Endothelial cell of umbilical vein (primary cell): ENCODE results near the gene AACS. TPM values are rescaled to one million over a fixed set of nuclear protein-coding genes. Genes with fewer than 3 reads are reported as not detected.

Experiments used
- BruUV-seq: library from RNA; stranded (reverse); fragments of 400-500 nt; replicated peaks from 2 replicates; lab custom pipeline; 2021; lab: Mats Ljungman, UMichigan
- CTCF ChIA-PET: fragments of 300-600, 350-600 bp; sonication (Branson Sonifier 250); formaldehyde crosslinking; loops from one replicate; lab custom pipeline; 2021; ENCODE audit warnings: antibody characterized with exemption, inconsistent platforms; lab: Charles Lee
- POLR2A ChIA-PET: fragments of 300-600, 350-600 bp; sonication (Branson Sonifier 250); formaldehyde crosslinking; loops from one replicate; lab custom pipeline; 2021; ENCODE audit warnings: antibody characterized with exemption, inconsistent platforms; lab: Charles Lee
- DNase-seq: peaks from one replicate; pipeline ENCODE4 v3.0.0-alpha.2; 2011; ENCODE audit warnings: low read depth, low spot score
- FAIRE-seq: peaks from 2 replicates; lab custom pipeline; 2011; peaks lifted over from hg19 to GRCh38; lab: Jason Lieb, UNC
- H2AFZ ChIP-seq: 2 replicates; pipeline ENCODE4 v1.6.0; 2012; ENCODE audit warnings: low read depth, low read length, control low read depth, inconsistent platforms
- H3K27ac ChIP-seq: 2 replicates; pipeline ENCODE4 v1.5.1; 2011; ENCODE audit warnings: low read depth, mild to moderate bottlenecking, control low read depth, low read length, moderate library complexity; ENCODE audit not compliant: insufficient read depth
- H3K27me3 ChIP-seq, 2 experiments: 2 replicates each; pipeline versions ENCODE4 v1.6.0 to v1.6.1; 2011; ENCODE audit warnings: low read length in 2 of 2, mixed read lengths in 1 of 2; ENCODE audit not compliant: control insufficient read depth in 2 of 2, insufficient read depth in 2 of 2
- H3K36me3 ChIP-seq, 2 experiments: 2 replicates in 1 of 2; 3 replicates in 1 of 2; pipeline ENCODE4 v1.5.1; 2011; ENCODE audit warnings: low read length in 2 of 2, mild to moderate bottlenecking in 1 of 2, moderate library complexity in 1 of 2; ENCODE audit not compliant: control insufficient read depth in 2 of 2, insufficient read depth in 2 of 2; ENCODE audit errors: extremely low read depth in 1 of 2
- H3K4me1 ChIP-seq: 3 replicates; pipeline ENCODE4 v1.5.1; 2011; ENCODE audit warnings: mild to moderate bottlenecking, low read length; ENCODE audit not compliant: control insufficient read depth, insufficient read depth; ENCODE audit errors: extremely low read depth
- H3K4me2 ChIP-seq: 2 replicates; pipeline ENCODE4 v1.6.1; 2011; ENCODE audit warnings: low read length, control low read depth, mixed read lengths; ENCODE audit not compliant: insufficient read depth
- H3K4me3 ChIP-seq, 3 experiments: fragments of 200-600 bp in 1 of 3; sonication (generic), shearing (Covaris generic) in 1 of 3; replicated peaks in 1 of 3; 2 replicates each; pipeline ENCODE4 v1.5.1; 2011 to 2016; ENCODE audit warnings: control low read depth in 3 of 3, low read length in 3 of 3, mild to moderate bottlenecking in 2 of 3, inconsistent platforms in 1 of 3, low read depth in 1 of 3, moderate library complexity in 1 of 3; ENCODE audit not compliant: insufficient read depth in 1 of 3
- H3K79me2 ChIP-seq: 2 replicates; pipeline ENCODE4 v1.6.0; 2012; ENCODE audit warnings: low read length, inconsistent platforms; ENCODE audit not compliant: control insufficient read depth, insufficient read depth
- H3K9ac ChIP-seq: replicated peaks from 2 replicates; pipeline ENCODE3; 2011; ENCODE audit warnings: low read length, control low read depth; ENCODE audit not compliant: insufficient read depth; ENCODE audit errors: extremely low read depth
- H3K9me1 ChIP-seq: replicated peaks from 3 replicates; pipeline ENCODE4 v1.6.0; 2011; ENCODE audit warnings: mild to moderate bottlenecking, low read length; ENCODE audit not compliant: control insufficient read depth, insufficient read depth; ENCODE audit errors: extremely low read depth
- H3K9me3 ChIP-seq: replicated peaks from 2 replicates; pipeline ENCODE4 v1.5.1; 2012; ENCODE audit warnings: low read length, inconsistent platforms; ENCODE audit not compliant: control insufficient read depth, insufficient read depth
- H4K20me1 ChIP-seq: replicated peaks from 2 replicates; pipeline ENCODE3; 2011; ENCODE audit warnings: mild to moderate bottlenecking, low read length; ENCODE audit not compliant: control insufficient read depth, insufficient read depth; ENCODE audit errors: extremely low read depth
- EZH2 ChIP-seq: IDR thresholded peaks from 2 replicates; pipeline ENCODE4 v1.6.1; 2012; ENCODE audit warnings: borderline replicate concordance, low read depth, mild to moderate bottlenecking, moderate library complexity, low read length, inconsistent platforms; ENCODE audit not compliant: severe bottlenecking
- GATA2 ChIP-seq: IDR thresholded peaks from 2 replicates; pipeline ENCODE4 v1.7.0; 2011; ENCODE audit warnings: low read depth, mild to moderate bottlenecking, moderate library complexity, mixed read lengths, low read length; ENCODE audit not compliant: insufficient read length, insufficient read depth
- JUN ChIP-seq: IDR thresholded peaks from 2 replicates; pipeline ENCODE4 v1.6.1; 2011; ENCODE audit warnings: borderline replicate concordance, low read depth; ENCODE audit not compliant: insufficient read length, insufficient read depth
- POLR2AphosphoS5 ChIP-seq: IDR thresholded peaks from 2 replicates; pipeline ENCODE4 v1.6.1; 2012; ENCODE audit warnings: low read depth, mild to moderate bottlenecking, control low read depth, low read length, moderate library complexity; ENCODE audit not compliant: insufficient read depth
- dilution Hi-C: fragments of 300-500 bp; cut with MboI; formaldehyde crosslinking; loops from one replicate; pipeline ENCODE4 v1.15.0; 2019; ENCODE audit warnings: low sequenced_read_pairs; ENCODE audit not compliant: extremely low pct_ligation_motif_present
- intact Hi-C: fragments of 100-400 bp; cut with micrococcal nuclease; formaldehyde crosslinking; loops from one replicate; pipeline ENCODE4 v1.10.0; 2022
- polyA plus RNA-seq, 4 experiments: library from polyadenylated mRNA; depleted of rRNA in 3 of 4; stranded (reverse) in 3 of 4; unstranded in 1 of 4; fragments of >200 nt; gene quantifications; 2 replicates each; pipeline versions ENCODE4 v1.2.1 to v1.2.3, GENCODE V29; 2011 to 2012; ENCODE audit warnings: missing spikeins in 1 of 4
- total RNA-seq: library from RNA; stranded (reverse); gene quantifications from 2 replicates; pipeline ENCODE4 v1.2.3, GENCODE V29; 2021
- TF ChIP-seq, protein P1 (sequence below): IDR thresholded peaks from 2 replicates; pipeline ENCODE4 v1.6.1; 2011; ENCODE audit not compliant: insufficient read depth, insufficient read length
- TF ChIP-seq, protein P2 (sequence below), 2 donors: IDR thresholded peaks; 1 replicate in 1 of 2; 2 replicates in 1 of 2; pipeline ENCODE4 v1.5.1; 2011; ENCODE audit warnings: low read length in 2 of 2, mild to moderate bottlenecking in 2 of 2, moderate library complexity in 2 of 2, control low read depth in 1 of 2, inconsistent platforms in 1 of 2, low read depth in 1 of 2; ENCODE audit not compliant: insufficient read depth in 1 of 2; ENCODE audit errors: extremely low read depth in 1 of 2

AACS gene
- total and polyA plus RNA-seq, 2 donors (not counting 3 experiments of a cell fraction or from before 2014, with no cell fraction given) = 34.7 to 40.3 TPM

DNA sequence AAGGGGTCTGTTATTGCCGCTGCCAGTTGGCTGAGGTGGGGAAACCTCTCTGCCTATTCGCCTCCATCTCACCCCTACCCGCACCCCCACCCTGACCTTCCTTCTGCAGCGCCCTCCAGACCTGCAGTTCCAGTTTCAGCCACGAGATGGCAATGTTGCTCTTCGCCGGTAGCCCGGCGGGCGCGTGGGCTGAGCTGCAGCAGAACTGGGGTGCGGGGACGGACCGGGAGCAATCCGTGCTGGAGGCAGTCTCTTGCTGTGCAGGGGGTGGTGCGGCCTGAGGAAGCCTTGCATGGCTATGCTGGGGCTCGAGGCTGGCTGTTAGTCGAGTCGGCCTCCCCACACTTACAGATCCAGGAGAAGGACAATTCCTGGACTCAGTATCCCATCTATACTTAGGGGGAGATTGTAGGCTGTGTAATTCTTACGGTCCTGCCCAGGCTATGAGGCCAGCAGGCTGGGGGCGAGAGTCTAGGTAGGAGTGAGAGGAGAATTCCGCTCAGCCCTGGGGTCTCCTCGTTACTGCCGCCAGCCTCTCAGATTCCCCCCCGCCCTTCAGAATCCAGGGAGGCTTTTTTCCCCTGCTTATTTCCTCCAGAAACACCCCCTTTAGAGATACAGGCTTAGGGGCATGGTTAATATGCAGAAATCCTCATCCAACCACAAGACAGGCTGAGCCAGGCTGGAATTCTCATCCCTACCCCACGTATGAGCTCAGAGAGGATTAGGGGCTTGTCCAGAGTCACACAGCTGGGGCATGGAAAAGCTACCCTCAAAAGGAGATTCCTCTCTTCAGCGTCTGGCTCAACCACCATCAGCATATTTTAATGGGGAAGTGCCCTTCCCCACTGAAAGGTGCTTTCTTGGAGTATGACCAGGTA is 118.2 kb downstream of the AACS start:
- H3K4me1 ChIP-seq = no peaks in the 10 kb centered on the region
- DNase-seq = peak; percentile 66
- no peaks in the 10 kb centered on the region for H4K20me1 ChIP-seq
- H3K9me1 ChIP-seq = no peaks in the 10 kb centered on the region
- H3K9me3 ChIP-seq = no peaks in the 10 kb centered on the region
- no peaks in the 10 kb centered on the region for H3K79me2 ChIP-seq
- H3K4me3 ChIP-seq = no peak overlapping the region
- H3K27me3 ChIP-seq = peaks cover 33 to 38% of the 10 kb centered on the region in 2 experiments
- no peak overlapping the region for H3K27ac ChIP-seq
- BruUV-seq = no TSS peak
- H3K36me3 ChIP-seq = no peaks in the 10 kb centered on the region
- CTCF ChIA-PET = interaction anchor here (0.5 to 5.3 kb wide), 11 partner anchors 10 to 1165 kb away, joined by 3 to 128 read pairs (median 4); no protein-coding TSS in a partner anchor
- no peak overlapping the region for H3K9ac ChIP-seq
- POLR2A ChIA-PET = no interaction called here
- dilution Hi-C loops (no loop called here), intact Hi-C loops (loop anchor here (5.0 to 10.0 kb wide), 2 partner anchors 149 to 881 kb away; no protein-coding TSS in a partner anchor)
- H3K4me2 ChIP-seq = no peak overlapping the region
- peak; percentile 90 for FAIRE-seq
- TF ChIP-seq, protein P1, sequence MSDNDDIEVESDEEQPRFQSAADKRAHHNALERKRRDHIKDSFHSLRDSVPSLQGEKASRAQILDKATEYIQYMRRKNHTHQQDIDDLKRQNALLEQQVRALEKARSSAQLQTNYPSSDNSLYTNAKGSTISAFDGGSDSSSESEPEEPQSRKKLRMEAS = peak; percentile 14
- TF ChIP-seq GATA2 (no peak), JUN (no peak), POLR2AphosphoS5 (no peak), EZH2 (no peak)
- TF ChIP-seq, protein P2, sequence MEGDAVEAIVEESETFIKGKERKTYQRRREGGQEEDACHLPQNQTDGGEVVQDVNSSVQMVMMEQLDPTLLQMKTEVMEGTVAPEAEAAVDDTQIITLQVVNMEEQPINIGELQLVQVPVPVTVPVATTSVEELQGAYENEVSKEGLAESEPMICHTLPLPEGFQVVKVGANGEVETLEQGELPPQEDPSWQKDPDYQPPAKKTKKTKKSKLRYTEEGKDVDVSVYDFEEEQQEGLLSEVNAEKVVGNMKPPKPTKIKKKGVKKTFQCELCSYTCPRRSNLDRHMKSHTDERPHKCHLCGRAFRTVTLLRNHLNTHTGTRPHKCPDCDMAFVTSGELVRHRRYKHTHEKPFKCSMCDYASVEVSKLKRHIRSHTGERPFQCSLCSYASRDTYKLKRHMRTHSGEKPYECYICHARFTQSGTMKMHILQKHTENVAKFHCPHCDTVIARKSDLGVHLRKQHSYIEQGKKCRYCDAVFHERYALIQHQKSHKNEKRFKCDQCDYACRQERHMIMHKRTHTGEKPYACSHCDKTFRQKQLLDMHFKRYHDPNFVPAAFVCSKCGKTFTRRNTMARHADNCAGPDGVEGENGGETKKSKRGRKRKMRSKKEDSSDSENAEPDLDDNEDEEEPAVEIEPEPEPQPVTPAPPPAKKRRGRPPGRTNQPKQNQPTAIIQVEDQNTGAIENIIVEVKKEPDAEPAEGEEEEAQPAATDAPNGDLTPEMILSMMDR (IDR thresholded peaks at IDR 0.05; ENCODE audit: extremely low read depth in 1 of 2, insufficient read depth in 1 of 2, low read depth in 1 of 2, low read length in 2 of 2) = peak; percentile 94 to 99
- H2AFZ ChIP-seq = no peak overlapping the region
